HG02623 (cell line): Measurements from ENCODE around the gene FTMT.
"Not testable (repeated sequence)": the region's sequence is repeated elsewhere in the genome, so short reads cannot be mapped to it uniquely, and the experiment has no call there.

Experiments used
- ATAC-seq: cut with Tn5 transposase; IDR thresholded peaks from one replicate; pipeline ENCODE4 v1.9.1; 2021; ENCODE audit warnings: moderate library complexity; ENCODE audit not compliant: unreplicated experiment

The FTMT gene

GRCh38 chr5:121851643-121852574 is at the start of gene FTMT:
Gene FTMT (plus strand): TSS chr5:121851882. CDS start chr5:121851964, 82 bp downstream.
- ATAC-seq = no peak

DNA sequence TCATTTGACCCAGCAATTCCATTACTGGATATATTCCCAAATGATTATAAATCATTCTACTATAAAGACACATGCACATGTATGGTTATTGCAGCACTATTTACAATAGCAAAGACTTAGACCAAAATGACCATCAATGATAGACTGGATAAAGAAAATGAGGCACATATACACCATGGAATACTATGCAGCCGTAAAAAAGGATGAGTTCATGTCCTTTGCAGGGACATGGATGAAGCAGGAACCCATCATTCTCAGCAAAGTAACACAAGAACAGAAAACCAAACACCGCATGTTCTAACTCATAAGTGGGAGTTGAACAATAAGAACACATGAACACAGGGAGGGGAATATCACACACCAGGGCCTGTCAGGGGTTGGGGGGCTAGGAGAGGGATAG is 46.4 kb upstream of the FTMT start:
- not testable (repeated sequence) for ATAC-seq

DNA sequence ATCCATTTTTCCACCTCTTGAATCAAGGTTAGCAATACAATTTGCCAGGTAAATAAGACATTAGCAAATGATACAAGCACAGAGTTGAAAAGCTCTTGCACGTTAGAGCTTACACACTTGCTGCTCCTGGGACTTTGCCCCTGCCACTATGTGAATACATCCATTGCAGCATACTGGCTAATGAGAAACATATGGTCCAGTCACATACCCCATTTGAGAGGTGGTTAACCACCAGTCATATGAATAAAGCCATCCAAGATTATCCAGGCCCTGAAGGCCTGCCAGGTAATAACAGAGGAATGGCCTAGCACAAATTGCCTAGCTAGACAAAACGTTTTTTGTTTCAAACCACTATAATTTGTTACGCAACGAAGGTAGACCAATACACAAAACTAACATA is 45.8 kb upstream of the FTMT start:
- ATAC-seq = no peak

DNA sequence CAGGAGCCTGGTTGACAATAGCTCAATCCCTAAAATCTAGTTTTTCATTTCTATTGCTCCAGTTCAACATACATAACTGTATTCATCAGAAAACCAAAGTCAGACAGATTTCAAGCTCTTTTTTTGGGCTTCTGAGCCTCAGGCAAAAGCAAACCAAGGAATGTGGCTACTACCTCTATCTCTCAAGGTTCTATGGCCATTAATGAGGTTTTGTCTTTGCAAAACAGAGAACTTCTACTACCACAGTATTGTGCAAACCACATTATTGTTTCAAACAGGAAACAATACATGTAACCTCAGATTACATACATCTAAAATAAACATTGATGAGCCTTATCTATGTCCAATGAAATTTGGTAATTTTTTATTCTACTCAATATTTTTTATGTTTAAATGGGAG is 35.5 kb upstream of the FTMT start:
- no peak for ATAC-seq

DNA sequence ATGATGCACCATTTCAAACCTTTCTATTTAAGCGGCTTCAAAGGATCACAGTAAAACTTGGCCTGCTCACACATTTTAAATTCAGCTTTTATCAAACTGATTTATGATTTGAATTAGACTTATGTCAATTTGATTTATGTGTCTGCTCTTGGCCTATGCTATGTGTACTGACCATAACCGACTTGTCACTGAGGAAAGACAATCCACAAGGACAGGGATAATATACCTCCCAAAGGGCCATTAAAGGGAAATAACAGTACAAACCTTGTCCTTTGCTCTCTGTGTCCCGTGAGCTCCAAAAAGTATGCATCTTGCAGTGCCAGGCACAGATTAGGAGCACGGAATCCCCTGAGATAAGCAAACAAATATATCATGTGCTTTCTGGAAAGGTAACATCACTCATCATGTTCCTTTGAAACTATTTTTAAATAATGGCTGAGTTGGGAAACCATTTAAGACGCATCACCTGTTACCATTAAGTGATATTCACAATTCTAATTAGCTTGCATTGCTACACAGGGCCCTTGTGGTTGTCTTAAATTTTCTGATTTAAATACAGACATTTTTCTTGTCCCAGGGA is 31.9 kb upstream of the FTMT start:
- no peak for ATAC-seq

GRCh38 chr5:121833617-121834016 is 18.1 kb upstream of the FTMT start:
- no peak for ATAC-seq

- ATAC-seq = no peak
Measured at GRCh38 chr5:121834021-121834420, 17.7 kb upstream of the FTMT start.

DNA sequence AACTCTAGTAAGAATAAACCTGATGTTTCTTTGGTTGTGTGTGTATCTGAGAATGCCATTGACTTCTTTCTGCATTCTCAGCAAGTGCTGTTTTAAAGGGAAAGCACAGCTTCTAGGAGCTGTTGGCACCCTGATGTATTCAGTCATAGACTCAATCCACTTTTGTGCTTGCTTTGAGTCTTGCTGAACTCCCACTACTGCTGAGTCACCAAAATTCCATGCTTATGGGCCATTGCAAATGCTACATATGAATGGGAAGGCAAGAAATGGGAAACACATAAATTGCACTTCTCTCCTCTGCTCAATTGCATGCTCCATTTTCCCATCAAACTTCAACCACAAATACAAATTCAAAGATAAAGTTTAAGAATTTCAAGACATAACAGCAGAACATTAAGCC is 9.8 kb upstream of the FTMT start:
- no peak for ATAC-seq

DNA sequence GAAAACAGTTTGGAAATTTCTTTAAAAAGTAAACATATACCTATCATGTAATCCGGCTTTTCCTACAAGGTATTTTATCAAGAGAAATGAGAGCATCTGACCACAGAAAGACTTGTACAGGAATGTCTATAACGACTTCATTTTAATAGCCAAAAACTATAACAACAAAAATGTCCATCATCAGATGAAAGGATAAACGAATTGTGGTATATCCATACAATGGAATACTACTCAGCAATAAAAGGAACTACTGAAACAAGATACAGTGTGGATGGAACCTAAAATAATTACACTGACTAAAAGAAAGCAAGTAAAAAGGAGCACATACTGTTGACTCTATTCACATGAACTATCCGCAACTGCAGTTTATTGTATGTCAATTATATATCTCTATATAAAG is 1.4 kb upstream of the FTMT start:
- ATAC-seq = no peak

- ATAC-seq = no peak
Measured at GRCh38 chr5:121853850-121854249, 2.2 kb downstream of the FTMT start.

GRCh38 chr5:121862801-121863200 is 11.1 kb downstream of the FTMT start:
- ATAC-seq = no peak

GRCh38 chr5:121863753-121864285 is 12.1 kb downstream of the FTMT start:
- no peak for ATAC-seq

DNA sequence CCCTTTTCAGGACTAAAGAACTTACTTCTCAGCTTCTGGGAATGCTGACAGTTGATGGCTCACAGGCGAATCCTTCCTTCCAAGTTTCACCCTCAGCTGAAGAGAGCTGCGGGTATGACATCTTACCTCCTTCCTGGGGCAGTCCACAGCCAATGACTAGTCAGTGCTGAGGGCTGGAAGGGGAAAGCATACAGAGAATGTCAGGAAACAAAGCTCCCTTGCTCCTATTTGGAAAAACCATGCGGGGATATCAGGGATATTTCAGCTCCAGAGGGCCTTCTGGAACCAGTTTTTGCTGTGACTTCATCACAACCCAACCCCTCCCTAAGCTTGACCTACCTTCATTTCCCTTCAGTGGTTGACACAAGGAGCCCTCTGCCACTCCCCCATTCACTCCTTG is 15.7 kb downstream of the FTMT start:
- ATAC-seq = no peak

GRCh38 chr5:121870489-121870888 is 18.8 kb downstream of the FTMT start:
- ATAC-seq = no peak

DNA sequence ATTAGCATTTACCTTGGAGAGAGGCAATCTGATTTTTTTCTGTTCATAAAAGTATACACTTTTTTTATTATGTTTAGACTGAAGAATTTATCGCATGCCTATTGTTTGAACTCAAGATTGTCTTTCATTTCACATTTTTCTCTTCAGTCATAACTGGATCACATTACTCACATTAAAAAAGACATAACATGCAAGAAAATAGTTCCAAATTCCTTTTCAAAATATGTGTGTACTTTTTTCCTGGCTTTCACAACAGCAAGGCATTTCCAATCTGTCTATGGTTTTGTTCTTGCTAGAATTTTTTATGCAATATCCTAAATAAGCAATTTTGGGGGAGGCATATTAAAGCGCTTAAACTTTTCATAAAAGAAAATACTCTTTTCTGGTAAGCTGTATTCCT is 21.2 kb downstream of the FTMT start:
- ATAC-seq = no peak

DNA sequence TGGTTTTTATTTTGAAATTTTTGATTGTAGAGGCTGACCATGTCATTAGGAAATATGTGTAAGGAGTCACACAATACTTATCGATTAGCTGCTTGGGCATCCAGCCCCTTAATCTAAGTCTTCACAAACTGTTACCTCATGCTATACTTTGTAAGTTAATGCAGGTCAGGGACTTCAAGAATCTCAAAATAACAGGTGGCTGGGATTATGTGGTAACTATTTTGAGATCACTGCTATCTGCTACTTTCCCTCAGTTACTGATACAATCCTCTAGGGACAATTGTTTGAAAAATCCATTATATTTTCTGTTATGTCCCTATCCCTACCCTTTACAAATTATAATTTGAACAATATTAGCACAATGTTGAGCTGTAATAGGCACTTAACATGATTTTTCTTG is 21.7 kb downstream of the FTMT start:
- ATAC-seq = no peak

GRCh38 chr5:121885630-121886029 is 33.9 kb downstream of the FTMT start:
- no peak for ATAC-seq

DNA sequence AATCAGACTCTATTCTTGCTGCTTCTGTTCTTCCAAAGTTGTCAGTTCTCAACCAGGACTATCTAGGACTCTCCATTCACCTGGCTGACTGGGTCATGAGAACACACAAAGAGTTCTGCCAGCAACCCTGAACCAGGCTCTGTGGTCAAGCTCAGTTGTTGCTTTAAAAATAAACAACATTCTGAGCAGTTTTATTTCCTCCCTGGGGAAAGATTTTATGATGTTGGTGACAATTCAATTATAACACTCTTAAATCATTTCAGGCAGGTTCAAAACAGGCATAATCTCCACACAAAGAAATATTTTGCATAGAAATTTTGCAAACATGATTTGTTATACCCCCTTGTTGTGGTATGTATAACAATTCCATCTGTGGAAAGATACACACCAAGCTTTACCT is 36.0 kb downstream of the FTMT start:
- no peak for ATAC-seq

DNA sequence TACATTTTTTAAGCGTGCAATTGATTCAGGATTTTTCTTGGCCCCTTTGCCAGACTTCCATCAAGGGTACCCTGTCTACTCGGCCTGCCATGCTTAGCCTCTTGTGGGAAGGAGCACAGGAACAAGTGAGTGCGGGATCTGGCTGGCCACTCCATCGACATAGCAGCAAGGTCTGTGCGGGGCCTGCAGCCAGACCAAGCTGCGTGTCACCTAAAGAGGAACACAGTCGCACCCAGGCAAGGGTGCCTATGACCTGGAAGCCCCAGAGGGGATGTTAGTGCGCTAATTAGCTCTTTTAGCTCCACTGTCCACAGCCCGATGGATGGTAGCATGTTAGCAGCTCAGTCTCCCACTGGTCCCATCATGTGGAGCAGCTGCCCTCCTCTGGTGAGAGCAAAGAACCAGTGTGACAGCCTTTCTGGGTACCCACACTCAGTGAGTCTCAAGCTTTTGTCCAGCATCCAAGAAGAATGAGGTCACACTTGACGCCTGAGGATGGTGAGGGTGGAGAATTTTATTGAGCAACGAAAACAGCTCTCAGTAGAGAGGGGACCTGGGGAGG is 38.7 kb downstream of the FTMT start:
- no peak for ATAC-seq

- no peak for ATAC-seq
Measured at GRCh38 chr5:121897341-121897740, 45.7 kb downstream of the FTMT start.

DNA sequence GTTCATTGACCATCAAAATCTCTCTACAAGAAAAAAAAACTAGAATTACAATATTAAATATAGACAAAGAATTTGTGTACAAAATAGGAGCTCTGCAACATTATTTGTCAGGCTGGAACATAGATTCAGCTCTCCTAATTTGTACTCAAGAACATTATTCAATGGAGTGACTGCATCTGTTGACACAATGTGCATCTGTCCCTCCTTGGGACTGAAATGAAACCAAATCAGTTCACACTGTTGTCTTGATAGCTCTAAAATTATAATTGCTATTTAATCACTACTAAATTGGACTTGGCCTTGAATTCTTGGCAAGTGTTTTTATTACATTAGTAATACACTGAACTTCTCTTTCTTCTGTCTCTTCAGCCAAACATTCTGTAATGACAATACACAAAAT is 47.7 kb downstream of the FTMT start:
- no peak for ATAC-seq
